Adipose tissue (tissue), 3 donors: ENCODE data around the gene ST3GAL3. TPM values are rescaled to one million over a fixed set of nuclear protein-coding genes. Genes with fewer than 3 reads are reported as not detected.

ENCODE experiments used
- H3K27ac ChIP-seq: one replicate; pipeline ENCODE4 v1.5.1; 2013; ENCODE audit warnings: low read depth, low read length
- WGBS, 3 donors: extraction: QIAGEN DNeasy Blood & Tissue Kit; methylation state at CpG; one replicate each; pipeline ENCODE4 v1.1.7; 2013; 5-methylcytosine and 5-hydroxymethylcytosine counted together
- polyA plus RNA-seq, 3 donors: library from polyadenylated mRNA; stranded (reverse); fragments of 200-250 nt; gene quantifications; one replicate each; pipeline ENCODE4 v1.2.3, GENCODE V29; 2013
- donor health status: healthy with polysubstance abuse.
- donor health status: Bipolar disorder and iron deficiency.
- donor health status: healthy.

Gene ST3GAL3, protein sequence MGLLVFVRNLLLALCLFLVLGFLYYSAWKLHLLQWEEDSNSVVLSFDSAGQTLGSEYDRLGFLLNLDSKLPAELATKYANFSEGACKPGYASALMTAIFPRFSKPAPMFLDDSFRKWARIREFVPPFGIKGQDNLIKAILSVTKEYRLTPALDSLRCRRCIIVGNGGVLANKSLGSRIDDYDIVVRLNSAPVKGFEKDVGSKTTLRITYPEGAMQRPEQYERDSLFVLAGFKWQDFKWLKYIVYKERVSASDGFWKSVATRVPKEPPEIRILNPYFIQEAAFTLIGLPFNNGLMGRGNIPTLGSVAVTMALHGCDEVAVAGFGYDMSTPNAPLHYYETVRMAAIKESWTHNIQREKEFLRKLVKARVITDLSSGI
- polyA plus RNA-seq = 10 to 100 TPM in 2 of 3 donors, 1 to 10 TPM in 1; 5.2 to 16.5 (median 15.2) TPM

DNA sequence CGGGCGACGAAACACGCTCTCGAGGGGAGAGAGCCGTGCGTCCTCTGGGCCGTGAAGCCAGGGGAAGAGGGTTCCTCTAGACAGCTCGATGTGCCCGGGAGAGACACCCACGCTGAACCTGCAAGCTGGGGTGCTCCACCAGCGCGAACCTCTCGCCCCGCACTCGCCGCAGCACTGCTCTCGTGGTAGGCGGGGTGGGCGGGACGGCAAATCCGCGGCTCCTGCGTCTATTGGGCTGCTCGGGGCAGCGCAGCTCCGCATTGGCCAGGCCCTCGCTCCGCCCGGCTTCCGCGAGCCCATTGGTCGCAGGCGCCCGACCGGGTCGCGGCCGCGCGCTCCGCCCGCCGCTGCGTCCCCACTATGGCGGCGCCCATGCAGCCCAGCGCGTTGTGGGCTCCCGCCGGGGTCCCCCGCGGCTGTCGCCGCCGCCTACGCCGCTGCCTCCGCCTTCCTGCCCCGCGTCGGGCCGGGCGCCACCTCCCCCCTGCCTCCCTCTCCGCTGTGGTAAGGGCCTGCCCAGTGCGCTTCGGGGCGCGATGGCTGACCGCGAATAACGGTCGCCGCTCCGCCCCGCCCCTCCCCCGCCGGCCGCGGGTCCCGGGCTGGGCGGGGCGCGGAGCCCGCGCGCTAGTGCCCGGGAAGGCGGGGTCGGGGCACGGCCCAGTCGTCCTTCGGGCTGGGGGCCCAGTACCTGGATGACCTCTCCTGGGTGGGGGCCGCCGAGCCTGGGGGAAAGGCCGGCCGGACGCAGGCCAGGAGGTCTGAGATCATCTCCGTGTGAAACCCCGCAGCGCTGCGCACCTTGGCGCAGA is at the start of gene ST3GAL3:
ST3GAL3 (plus strand) TSS at position 347 of the 812 bp plus-strand sequence. CDS start 28,727 bp downstream, outside the sequence.
- peak within 1 kb of the TSS; percentile 36 for H3K27ac ChIP-seq
- 0 to 1% (median 1%) methylated on average over 89 to 103 of the region's 103 CpGs for WGBS, 3 donors

DNA sequence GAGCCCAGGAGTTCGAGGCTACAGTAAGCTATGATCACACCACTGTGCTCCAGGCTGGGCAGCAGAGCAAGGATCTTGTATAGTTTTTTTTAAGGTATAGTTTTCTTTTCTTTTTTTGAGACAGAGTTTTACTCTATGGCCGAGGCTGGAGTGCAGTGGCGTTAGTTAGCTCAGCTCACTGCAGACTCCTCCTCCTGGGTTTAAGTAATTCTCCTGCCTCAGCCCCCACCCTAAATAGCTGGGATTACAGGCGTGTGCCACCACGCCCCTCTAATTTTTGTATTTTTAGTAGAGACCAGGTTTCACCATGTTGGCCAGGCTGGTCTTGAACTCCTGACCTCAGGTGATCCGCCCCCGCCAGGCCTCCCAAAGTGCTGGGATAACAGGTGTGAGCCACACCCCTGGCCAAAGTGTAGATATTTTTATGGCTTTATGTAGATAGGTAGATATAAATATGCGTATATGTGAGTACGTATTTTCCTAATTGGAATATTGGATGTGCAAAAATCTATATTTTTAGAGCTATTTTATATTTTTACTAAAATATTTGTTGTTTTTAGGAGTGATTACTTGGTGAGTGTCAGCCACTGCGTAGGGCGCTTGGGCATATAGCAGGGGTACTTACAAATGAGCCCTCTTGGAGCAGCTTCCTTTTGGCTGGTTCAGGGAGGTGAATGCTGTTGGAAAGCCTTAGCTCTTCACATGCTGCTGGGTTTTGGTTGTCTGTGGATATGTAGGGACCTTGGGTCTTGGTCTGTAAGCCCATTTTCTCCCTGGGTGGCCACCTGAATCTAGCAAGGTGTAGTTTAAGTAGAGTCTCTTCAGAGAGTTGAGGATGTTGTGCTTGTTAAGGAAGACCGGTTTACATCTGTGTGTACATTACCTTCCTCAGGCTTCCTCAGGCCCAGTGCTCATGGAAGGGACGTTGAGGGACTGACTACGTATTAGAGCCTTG is 47.8 kb upstream of the ST3GAL3 start:
- 93 to 95% (median 93%) methylated on average over 14 of the region's 14 CpGs for WGBS, 3 donors
- no peak overlapping the region for H3K27ac ChIP-seq

DNA sequence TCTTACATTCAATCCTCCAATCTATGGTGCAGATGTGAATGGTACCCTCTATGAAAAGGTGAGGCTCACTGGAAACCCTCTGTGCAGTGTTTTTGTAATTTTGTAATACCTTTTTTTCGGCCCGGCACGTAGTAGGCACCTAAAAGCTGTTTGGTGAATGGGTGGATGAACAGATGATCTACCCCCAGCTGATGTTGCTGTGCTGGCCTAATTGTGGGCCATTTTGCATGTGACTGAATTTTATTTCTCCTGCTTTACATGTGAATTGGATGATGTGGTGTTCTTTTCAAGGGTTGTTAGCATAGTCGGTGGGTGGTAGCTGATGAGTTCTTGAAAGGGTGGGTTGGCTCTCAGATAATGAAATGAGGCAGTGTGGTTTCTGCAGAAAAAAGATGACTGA is 47.0 kb upstream of the ST3GAL3 start:
- no peak overlapping the region for H3K27ac ChIP-seq
- 86 to 88% (median 86%) methylated on average over 4 of the region's 4 CpGs for WGBS, 3 donors

DNA sequence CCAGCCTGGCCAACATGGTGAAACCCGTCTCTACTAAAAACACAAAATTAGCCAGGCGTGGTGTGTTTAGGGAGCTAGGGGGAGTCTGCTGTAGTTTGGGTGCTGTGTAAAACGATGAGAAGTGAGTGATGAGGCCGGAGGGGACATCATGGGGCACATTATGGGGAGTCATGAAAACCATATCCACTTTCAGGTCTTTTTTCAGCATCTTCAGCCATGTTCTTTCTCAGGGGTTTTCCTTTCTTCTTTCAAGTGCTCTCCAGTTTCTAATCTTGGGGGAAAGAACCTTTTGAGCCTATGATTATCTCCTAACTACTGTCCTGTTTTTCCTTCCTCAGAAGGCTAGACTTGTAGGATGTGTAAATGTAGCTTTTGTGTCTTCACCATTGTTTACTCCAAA is 43.0 kb upstream of the ST3GAL3 start:
- WGBS, 3 donors = 85 to 93% (median 85%) methylated on average over 4 of the region's 4 CpGs

DNA sequence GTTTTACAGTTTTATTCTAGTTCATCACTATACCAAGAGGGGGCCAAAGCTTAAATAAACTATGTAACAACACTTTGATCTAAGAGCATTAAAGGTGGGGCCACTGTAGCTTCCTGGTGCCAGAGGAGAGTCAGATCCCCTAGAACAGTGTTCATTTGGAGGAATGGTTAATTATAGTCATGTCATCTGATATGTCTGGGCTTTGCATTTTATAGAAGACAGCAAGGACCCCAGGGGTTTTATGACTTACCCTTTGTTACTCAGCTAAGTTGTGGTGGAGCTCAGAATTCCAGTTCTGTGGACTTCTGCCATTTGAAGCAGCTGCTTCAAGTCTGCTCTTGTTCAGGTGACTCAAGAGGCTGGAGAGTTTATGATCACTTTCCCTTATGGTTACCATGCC is 40.7 kb upstream of the ST3GAL3 start:
- no peak overlapping the region for H3K27ac ChIP-seq

More for the DNA sequence above, 43.0 kb upstream of the ST3GAL3 start:
- no peak overlapping the region for H3K27ac ChIP-seq

DNA sequence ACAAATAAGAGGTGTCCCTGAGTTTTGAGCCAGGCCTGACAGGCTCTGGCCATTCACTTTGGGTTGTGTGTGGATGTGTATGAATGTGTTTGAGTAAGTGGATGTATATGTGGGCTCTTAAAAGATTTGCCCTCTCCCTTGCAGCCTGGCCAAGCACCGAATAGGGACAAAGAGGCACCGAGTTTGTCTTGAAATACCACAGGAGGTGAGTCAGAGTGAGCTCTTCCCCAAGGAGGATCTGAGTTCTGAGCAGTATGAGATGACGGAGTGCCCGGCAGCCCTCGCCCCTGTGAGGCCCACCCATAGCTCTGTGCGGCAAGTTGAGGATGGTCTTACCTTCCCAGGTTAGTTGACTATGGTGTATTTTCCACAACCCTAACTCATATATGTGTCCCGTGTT is 38.4 kb upstream of the ST3GAL3 start:
- 92 to 93% (median 93%) methylated on average over 7 of the region's 7 CpGs for WGBS, 3 donors
- no peak overlapping the region for H3K27ac ChIP-seq

DNA sequence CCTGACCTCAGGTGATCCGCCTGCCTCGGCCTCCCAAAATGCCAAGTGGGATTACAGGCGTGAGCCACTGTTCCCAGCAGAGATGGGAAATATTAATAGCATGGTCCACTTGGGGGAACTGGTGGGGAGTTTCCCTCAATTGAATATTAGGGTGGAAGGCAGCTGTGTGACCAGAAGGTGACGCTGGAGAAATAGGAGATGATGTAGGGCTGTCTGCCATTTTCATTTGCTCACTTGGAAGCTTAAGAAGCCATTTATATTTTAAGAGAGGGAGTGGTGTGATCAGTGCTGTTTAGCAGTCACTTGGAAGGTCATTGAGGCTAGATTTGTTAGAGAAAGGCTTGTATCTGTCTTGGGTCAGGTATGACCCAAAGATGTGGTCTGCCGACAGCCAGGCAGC is 37.5 kb upstream of the ST3GAL3 start:
- no peak overlapping the region for H3K27ac ChIP-seq
- 92 to 96% (median 94%) methylated on average over 5 of the region's 5 CpGs for WGBS, 3 donors

DNA sequence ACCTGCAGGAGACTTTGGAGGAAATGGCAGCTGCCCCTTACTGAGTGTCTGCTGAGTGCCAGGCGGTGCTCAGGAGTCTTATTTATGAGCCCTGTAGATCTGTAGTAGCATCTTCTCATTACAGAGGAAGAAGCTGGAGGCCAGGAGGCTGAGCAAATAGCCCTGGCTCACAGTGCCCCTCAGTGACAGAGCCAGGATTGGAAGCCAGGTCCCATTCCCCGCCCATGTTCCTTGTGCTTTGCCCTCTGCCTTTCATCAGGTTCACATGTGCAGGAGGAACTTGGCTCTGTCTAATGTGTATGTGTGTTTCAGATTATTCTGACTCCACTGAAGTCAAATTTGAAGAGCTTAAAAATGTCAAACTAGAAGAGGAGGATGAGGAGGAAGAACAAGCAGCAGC is 36.1 kb upstream of the ST3GAL3 start:
- WGBS, 3 donors = 92 to 95% (median 94%) methylated on average over 2 of the region's 2 CpGs
- H3K27ac ChIP-seq = no peak overlapping the region

DNA sequence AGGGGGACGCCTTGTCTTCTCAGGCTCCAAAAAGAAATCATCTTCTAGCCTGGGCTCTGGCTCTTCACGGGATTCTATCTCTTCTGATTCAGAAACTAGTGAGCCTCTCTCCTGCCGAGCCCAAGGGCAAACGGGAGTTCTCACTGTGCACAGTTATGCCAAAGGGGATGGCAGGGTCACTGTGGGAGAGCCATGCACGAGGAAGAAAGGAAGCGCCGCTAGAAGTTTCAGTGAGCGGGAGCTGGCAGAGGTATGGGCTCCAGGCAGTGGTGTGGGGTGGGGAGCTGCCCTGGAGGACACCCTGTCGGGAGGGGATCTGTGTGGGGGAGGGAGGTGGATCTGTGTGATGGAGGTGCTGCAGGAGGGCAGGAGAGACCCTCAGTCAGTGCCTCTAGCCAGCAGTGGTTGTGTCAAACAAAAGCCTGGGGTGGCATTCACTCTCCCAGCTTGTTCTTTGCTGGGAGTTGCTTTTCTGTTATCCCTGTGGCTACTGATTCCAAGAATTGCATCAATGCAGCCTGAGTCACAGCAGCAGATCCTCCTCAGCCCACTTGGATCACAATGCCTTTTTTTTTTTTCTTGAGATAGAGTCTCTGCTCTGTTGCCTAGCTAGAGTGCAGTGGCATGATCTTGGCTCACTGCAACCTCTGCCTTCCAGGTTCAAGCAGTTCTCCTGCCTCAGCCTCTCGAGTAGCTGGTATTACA is 35.6 kb upstream of the ST3GAL3 start:
- WGBS, 3 donors = 72 to 86% (median 84%) methylated on average over 10 of the region's 10 CpGs
- H3K27ac ChIP-seq = no peak overlapping the region

DNA sequence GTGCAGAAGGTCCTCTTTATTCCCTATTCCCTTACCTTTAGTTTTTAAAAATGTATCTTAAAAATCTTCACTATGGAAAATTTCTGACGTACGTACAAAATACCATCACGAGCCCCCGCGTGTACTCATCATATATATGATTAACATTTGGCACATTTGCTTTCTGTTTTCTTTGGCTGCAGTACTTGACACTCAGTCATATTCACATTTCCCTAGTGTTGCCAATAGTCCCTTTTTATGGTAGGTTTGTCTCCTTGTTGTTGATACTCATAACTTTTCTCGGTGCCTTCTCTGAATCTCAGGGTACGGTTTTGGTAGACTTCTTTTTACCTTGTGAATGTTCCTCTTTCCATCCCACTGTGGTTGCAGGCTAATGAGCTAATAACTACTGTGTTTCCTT is 34.1 kb upstream of the ST3GAL3 start:
- 90 to 93% (median 91%) methylated on average over 7 of the region's 7 CpGs for WGBS, 3 donors
- H3K27ac ChIP-seq = no peak overlapping the region

DNA sequence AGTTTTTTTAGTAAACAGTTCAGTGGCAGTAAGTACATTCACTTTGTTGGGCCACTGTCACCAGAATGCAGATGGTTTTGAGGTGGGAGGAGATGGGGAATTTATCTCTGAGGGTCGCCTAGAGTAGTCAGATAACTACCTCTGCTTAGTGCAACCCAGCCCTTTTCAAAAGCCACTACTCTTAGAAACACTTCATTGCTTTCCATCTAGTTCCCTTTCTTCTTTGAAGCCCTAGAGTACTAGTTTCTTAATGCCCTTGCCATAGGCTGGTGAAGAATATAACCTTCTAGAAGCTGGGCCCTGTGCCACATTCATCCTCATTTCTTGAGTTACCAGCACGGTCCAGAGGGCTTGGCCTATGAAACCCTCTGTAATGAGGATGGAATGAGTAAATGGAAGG is 28.4 kb upstream of the ST3GAL3 start:
- H3K27ac ChIP-seq = no peak overlapping the region
- WGBS, 3 donors = 80 to 87% (median 86%) methylated on average over 2 of the region's 2 CpGs

DNA sequence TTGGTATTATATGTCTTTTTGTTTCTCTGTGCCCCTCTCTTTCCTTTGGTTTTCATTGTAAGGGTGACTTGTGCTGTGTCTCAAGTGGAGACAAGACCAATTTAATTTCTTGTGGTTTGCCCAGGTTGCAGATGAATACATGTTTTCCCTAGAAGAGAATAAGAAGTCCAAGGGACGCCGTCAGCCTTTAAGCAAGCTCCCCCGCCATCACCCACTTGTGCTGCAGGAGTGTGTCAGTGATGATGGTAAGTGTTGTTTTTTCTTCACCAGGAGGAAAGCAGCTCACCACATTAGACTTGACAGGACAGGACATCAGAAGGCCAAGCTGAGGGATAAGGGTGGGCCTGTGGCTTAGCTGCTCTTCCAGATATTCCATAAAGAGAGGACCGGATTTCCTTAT is 23.8 kb upstream of the ST3GAL3 start:
- WGBS, 3 donors = 95 to 97% (median 96%) methylated on average over 4 of the region's 4 CpGs

DNA sequence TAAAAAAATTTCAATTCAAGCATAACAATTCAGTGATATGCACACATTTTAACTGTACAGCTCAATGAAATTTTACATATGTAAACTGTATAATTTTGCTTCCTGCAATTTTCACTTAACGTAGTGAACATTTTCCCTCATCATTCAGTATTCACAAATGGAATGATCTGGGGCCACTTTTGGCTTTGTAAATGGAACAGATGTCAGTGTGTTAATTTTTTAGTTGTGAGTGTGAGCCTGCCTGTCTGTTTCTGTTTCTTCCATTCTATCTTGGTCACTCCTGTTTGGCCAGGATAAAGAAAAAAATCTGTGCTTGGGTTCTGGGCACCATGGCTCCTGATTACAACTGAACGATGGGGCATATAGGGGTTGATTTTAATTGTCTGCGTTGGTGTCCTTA is 20.5 kb upstream of the ST3GAL3 start:
- no peak overlapping the region for H3K27ac ChIP-seq
- 92 to 95% (median 95%) methylated on average over 3 of the region's 3 CpGs for WGBS, 3 donors

More for the DNA sequence above, 23.8 kb upstream of the ST3GAL3 start:
- no peak overlapping the region for H3K27ac ChIP-seq

DNA sequence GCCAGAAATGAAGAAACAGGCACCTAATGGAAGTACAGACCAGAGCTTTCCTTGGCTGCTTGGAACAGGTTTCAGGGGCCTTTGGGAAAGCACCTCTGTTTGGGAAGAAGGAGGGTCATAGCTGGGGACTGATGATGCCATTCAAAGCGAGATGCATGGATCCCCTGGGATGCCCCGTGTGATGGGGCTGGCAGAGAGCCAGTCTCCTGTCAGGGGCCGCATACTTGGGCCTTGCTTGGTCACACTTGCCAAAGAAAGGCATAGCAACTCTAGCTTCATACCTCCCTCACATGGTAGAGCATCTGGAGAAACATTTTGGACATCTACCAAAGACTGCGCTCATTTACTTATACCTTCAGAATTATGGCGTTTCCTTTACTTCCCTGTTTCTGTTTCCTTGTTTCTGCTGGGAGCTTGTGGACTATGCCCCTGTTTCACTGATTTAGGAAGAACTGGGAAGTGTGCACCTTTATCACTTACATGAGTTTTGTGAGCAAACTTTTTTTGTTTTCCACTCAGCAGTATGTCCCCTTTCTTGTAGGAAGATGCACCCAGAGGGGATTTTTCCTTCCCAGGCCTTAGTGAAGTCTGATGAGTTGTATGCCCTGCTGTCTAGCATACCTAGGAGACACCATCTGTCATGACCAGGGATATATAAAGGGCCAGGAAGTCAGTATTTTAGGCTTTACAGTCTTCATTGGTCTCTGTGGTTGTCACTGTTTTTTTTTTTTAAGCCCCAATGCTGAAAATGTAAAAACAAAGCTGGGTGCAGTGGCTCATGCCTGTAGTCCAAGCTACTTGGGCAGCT is 19.8 kb upstream of the ST3GAL3 start:
- 53 to 61% (median 59%) methylated on average over 5 of the region's 5 CpGs for WGBS, 3 donors
- H3K27ac ChIP-seq = no peak overlapping the region

DNA sequence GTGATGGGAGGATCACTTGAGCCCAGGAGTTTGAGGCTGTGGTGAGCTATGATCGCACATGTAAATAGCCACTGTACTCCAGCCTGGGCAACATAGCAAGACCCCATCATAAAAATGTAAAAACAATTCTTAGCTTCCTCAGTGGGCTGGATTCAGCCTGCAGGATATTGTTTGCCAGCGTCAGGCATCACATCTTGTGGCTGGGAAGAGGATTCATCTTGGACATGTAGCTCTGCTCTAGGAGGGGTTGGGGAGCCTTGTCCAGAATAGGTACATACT is 19.3 kb upstream of the ST3GAL3 start:
- no peak overlapping the region for H3K27ac ChIP-seq

DNA sequence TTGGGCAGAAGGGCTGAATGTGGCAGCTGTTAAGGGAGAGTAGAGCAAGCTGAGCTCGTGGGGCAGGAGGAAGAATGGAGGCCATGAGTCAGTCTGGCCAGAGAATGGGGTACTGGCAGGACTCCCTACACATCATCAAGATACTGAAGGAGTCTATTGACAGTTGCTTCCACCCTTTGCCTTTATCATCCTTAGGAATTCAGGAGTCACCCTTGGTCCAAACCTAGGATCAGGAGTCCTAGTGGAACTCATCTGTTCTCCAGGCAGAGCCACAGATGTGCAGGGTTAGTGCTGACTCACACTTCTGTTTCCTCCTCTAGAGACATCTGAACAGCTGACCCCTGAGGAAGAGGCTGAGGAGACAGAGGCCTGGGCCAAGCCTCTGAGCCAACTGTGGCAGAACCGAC is 18.7 kb upstream of the ST3GAL3 start:
- H3K27ac ChIP-seq = no peak overlapping the region
- 37 to 69% (median 41%) methylated on average over 2 of the region's 2 CpGs for WGBS, 3 donors

More for the DNA sequence above, 19.3 kb upstream of the ST3GAL3 start:
- WGBS, 3 donors = 95 to 97% (median 97%) methylated on average over 2 of the region's 2 CpGs

DNA sequence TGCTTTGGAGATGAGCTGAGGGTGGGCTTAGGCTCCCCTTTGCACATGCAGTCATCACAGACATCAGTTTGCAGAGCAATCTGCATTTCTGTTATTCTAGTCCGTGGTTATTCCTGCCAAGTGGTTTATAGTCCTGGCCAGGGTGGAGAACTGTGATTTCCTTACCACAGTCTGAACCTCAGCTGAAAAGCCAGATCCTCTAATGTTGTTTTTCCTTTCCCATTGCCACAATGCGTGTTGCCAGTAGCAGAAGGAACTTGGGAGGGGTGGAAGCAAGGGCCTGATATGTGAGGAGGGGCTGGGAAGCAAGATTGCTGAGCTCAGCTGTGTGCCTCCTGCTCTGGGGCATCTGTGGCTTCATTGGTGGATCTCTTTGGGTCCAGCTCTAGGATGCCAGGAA is 18.0 kb upstream of the ST3GAL3 start:
- H3K27ac ChIP-seq = no peak overlapping the region
- 69 to 88% (median 83%) methylated on average over 2 of the region's 2 CpGs for WGBS, 3 donors
